GM21576 (cell line): ENCODE results near the gene EPB42.
"Not testable (repeated sequence)": the region's sequence is repeated elsewhere in the genome, so short reads cannot be mapped to it uniquely, and the experiment has no call there.

Experiments
- ATAC-seq: cut with Tn5 transposase; IDR thresholded peaks from one replicate; pipeline ENCODE4 v1.9.1; 2021; ENCODE audit warnings: mild to moderate bottlenecking, moderate library complexity; ENCODE audit not compliant: unreplicated experiment

EPB42 gene

GRCh38 chr15:43213466-43213865 lies 7.4 kb downstream of the EPB42 start:
- ATAC-seq: no peak

DNA sequence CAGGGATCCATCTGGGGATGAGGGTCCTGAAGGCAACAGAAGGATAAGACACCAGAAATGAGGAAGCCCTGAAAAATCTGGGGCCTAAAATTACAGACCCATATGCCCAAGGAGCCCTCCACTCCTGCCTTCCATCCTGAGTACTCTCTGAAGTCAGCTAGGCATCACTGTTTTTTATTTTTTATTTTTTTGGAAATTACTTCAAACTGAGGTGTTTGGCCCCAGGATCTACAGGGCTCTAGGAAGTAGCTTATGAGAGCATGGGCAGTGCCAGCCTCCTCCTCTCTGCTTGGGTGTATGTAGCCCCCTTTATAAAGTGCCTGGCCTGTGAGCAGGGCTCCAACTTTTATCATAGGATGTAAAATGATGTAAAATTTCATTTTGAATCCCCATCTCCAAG lies 7.9 kb downstream of the EPB42 start:
- ATAC-seq: no peak

- ATAC-seq: no peak
Observed at GRCh38 chr15:43212299-43212698, 8.5 kb downstream of the EPB42 start.

- ATAC-seq: no peak
Observed at GRCh38 chr15:43211224-43211735, 9.5 kb downstream of the EPB42 start.

DNA sequence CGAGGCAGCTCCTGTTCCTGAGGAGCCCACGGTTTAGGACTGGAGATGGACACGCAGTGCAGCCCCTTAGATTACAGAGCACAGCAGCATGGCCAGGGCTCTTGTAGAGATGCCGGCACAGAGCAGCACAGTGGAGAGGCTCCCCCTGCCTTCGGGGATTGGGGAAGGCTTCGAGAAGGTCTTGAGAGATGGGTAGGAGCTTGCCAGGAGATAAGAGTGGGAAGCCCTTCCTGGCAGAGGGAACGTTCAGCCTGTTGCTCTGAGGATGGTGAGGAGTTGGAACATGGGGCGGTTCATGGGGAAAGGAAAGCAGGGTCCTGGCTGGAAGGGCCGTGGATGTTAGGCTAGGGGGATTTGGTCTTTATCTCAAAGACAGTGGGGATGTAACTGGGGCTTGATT lies 10.0 kb downstream of the EPB42 start:
- no peak for ATAC-seq

- no peak for ATAC-seq
Observed at GRCh38 chr15:43210172-43210745, 10.6 kb downstream of the EPB42 start.

GRCh38 chr15:43209059-43209824 lies 11.6 kb downstream of the EPB42 start:
- no peak for ATAC-seq

DNA sequence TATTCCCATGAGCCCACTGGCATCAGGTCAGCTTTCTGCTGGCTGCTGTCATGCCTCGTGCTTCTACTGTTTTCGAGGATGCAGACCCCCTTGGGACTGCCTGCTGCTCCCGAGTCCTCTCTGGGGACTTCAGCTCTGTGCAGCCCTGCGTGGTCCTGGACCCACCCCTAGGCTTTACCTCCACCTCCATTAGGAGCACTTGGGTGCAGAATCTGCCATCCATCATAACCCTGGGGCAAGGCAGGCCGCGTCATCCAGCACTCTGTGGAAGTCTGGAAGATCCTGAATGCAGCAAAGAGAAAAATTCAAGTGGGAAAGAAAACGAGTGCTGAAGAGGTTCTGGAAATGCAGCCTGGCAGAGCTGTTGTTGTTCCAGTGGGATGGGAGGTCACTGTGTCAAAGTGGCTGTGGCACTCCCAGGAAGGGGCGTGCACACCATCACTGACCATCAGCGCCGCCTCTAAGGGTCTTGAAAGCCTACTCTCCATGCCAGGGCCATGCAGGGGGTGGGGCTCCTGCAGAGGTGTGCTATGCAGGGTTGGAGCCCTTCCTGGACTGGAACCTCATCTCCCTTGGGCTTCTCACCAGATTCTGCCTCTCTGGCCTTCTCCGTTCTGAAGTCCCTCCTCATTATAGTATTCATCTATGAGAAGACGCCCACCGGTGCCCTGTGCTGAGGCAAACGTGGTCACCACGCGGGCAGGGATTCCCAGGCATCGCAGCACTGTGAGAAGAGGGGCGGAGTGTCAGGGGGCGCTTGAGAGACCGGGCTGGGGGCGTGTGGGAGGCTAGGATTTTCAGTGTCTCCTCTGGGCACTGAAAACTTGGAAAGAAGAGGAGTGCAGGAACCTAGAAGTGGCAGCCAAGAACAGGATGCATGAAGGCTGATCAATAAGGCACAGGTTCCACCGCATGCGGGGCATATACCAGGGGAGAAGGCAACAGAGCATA lies 12.5 kb downstream of the EPB42 start:
- ATAC-seq: no peak

DNA sequence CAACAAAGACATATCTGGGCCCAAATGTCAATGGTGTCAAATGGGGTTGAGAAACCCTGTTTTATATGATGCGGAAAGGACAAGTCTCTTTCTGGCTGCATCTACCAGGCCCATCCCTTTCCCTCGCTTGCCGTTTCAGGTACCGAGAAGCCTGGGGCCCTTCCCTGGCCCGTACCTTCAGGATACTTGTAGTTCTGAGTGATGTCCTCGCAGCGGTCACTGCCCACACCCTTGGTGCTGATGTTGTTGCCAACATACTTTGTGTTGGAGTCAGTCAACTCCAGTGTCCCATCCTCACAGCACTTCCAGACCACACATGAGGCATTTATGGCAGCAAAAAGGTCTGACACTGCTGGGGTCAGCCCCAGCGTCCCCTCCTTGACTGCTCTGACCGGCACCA lies 13.8 kb downstream of the EPB42 start:
- ATAC-seq: no peak

DNA sequence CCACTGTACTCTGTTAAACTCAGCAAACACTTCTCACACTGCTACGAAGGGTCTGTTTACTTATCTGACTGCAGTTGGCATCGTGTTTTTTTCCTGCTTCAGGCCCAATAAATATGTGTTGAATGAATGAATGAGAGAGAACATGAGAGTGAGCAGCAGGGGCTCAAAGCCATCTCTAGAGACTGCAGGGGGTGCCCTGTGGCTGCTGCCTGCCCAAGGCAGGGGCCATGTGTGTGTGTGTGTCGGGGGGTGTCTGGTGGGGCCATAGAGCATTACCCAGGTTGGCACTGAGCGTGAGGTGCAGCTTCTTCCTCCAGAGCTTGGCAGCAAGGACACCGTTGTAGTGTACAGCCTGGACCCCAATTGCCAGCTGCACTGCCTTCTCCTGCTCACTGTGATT lies 14.8 kb downstream of the EPB42 start:
- no peak for ATAC-seq

DNA sequence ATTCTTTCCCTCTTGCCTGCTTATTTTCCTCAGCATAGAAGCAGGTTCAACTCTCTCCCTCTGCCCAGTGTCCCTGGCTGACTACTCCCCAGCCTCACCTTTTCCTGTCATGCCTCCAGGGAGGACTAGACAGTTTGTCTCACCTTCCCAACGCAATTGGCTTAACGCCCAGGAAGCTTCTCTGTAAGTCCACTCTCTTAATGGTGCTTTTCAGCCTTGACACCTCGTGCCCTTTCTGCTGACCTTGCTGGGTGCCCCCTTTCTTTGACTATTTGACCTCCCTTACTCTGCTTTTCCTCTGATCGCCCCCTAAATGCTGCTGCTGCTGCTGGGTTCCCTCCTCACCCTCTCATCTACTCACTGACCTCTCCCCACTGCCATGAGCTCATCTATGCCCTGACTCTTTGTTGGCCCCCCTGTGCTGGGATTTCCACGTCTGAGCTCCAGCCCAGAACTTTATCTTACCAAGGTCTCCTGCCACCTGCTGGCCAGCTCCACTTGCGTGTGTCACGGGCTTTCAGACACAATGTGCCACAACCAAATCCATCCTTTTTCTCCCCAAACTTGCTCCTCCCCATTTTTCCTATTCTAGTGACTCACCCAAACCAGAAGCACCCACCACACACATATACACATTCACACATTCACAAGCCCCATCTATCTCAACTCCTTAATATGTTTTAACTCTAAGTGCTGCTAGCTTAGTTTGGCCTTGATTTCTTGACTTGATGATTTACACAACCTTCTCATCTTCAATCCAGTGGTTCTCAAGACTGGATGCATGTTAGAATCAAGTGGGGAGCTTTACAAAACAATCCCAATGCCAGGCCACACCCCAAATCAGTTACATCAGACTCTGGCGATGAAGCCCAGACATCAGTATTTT lies 16.6 kb downstream of the EPB42 start:
- ATAC-seq: no peak

DNA sequence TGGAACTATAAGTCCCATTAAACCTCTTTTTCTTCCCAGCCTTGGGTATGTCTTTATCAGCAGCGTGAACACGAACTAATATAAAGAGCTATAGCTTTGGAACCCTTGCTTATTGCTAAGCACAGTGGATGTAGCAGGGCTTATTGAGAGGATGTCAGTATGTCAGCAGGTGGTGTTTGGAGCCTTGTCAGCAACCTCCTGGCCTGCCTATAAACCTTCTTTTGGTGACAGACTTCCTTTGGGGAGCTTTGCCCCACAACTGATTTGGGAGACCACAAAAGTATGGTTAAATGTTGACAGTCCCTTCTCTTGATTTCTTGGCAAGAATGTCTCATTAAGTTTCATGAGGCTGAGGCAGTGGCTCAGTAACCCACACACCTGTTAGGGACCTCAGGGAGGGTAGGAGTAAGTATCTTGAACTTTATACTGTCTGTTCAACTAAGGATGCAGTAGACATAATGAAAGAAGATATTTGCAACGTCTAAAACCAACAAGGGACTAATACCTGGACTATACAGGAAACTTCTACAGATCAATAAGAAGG lies 20.8 kb downstream of the EPB42 start:
- no peak for ATAC-seq

GRCh38 chr15:43198992-43199391 lies 21.8 kb downstream of the EPB42 start:
- ATAC-seq: no peak

DNA sequence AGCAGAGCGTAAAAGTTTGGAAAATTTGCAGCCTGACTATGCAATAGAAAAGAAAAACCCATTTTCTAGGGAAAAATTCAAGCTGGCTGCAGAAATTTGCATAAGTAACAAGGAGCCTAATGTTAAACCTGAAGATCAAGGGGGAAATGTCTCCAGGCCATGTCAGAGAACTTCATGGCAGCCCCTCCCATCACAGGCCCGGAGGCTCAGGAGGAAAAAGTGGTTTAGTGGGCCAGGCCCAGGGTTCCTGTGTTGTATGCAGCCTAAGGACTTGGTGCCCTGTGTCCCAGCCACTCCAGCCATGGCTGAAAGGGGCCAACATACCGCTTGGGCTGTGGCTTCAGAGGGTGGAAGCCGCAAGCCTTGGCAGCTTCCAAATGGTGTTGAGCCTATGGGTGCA lies 22.3 kb downstream of the EPB42 start:
- not testable (repeated sequence) for ATAC-seq

- not testable (repeated sequence) for ATAC-seq
Observed at GRCh38 chr15:43197773-43198172, 23.0 kb downstream of the EPB42 start.

- ATAC-seq: no peak
Observed at GRCh38 chr15:43196760-43197548, 23.9 kb downstream of the EPB42 start.

GRCh38 chr15:43194795-43195194 lies 26.0 kb downstream of the EPB42 start:
- no peak for ATAC-seq

DNA sequence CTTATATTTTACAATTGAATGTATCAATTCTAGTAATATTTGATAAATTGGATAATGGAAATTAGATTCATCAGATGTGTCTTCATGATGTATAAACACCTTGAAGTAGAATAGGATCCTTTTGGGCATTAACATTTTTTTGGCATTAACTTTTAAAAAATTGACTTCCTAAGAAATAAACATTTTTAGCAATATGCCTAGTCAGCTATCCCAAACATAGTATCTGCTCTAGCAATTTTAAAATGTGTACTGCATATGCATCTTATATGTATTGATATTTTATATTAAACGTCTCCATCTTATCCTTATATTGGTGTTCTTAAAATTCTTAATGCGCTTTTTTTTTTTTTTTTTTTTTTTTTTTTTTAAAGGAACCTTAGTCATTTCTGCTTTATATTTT lies 27.1 kb downstream of the EPB42 start:
- ATAC-seq: no peak

DNA sequence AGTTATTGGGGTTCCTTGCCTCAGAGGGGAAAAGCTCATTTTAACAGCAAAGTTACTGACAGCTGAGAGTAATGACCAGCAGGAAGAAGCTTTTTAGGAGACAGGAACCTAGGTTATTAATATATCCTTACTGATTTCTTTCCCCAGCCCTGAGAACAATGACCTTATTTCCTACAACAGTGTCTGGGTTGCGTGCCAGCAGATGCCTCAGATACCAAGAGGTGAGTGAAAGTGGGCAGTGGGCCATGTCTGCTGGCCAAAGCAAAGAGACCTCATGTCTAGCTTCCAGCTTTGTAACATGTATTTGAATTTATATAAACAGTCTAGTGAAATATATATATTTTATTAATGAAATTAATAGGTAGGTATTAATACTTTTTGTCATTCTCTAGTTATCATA lies 30.6 kb downstream of the EPB42 start:
- no peak for ATAC-seq
